GM19397 (cell line): Measurements from ENCODE around the gene KASH5.

Experiments used
- ATAC-seq: cut with Tn5 transposase; IDR thresholded peaks from one replicate; pipeline ENCODE4 v1.9.1; 2021; ENCODE audit warnings: mild to moderate bottlenecking, moderate library complexity; ENCODE audit not compliant: unreplicated experiment

Gene KASH5

GRCh38 chr19:49395581-49396407 lies 7.7 kb downstream of the KASH5 start:
- no peak for ATAC-seq

- ATAC-seq: no peak
Measured at GRCh38 chr19:49396738-49397505, 8.9 kb downstream of the KASH5 start.

GRCh38 chr19:49398001-49398615 lies 10.1 kb downstream of the KASH5 start:
- no peak for ATAC-seq

- ATAC-seq: no peak
Measured at GRCh38 chr19:49398931-49399330, 10.9 kb downstream of the KASH5 start.

- ATAC-seq: no peak
Measured at GRCh38 chr19:49400029-49400428, 12.0 kb downstream of the KASH5 start.

- no peak for ATAC-seq
Measured at GRCh38 chr19:49403404-49404187, 15.5 kb downstream of the KASH5 start.

- ATAC-seq: no peak
Measured at GRCh38 chr19:49407079-49407478, 19.0 kb downstream of the KASH5 start.

GRCh38 chr19:49407482-49408015 lies 19.5 kb downstream of the KASH5 start:
- no peak for ATAC-seq

GRCh38 chr19:49408816-49409440 lies 20.9 kb downstream of the KASH5 start:
- no peak for ATAC-seq

- no peak for ATAC-seq
Measured at GRCh38 chr19:49409441-49410029, 21.5 kb downstream of the KASH5 start.

- ATAC-seq: no peak
Measured at GRCh38 chr19:49411681-49412326, 23.8 kb downstream of the KASH5 start.

- ATAC-seq: no peak
Measured at GRCh38 chr19:49413348-49413747, 25.3 kb downstream of the KASH5 start.

GRCh38 chr19:49414256-49414655 lies 26.2 kb downstream of the KASH5 start:
- ATAC-seq: no peak

GRCh38 chr19:49415102-49415809 lies 27.2 kb downstream of the KASH5 start:
- ATAC-seq: no peak

- ATAC-seq: no peak
Measured at GRCh38 chr19:49415810-49416200, 27.8 kb downstream of the KASH5 start.

GRCh38 chr19:49417088-49417487 lies 29.0 kb downstream of the KASH5 start:
- ATAC-seq: no peak

GRCh38 chr19:49418511-49418910 lies 30.5 kb downstream of the KASH5 start:
- ATAC-seq: no peak

- ATAC-seq: no peak
Measured at GRCh38 chr19:49419173-49419572, 31.1 kb downstream of the KASH5 start.

- ATAC-seq: no peak
Measured at GRCh38 chr19:49420227-49420626, 32.2 kb downstream of the KASH5 start.
